NCI-H69 (cell line): ENCODE data around the gene SLC23A1.
A peak's percentile ranks its signal among the peaks of the same experiment; 100 is the strongest.
"Not testable (repeated sequence)": the region's sequence is repeated elsewhere in the genome, so short reads cannot be mapped to it uniquely, and the experiment has no call there.

Experiments
- DNase-seq: peaks from one replicate; lab custom pipeline; 2025; lab: John Stamatoyannopoulos, UW

The SLC23A1 gene

DNA sequence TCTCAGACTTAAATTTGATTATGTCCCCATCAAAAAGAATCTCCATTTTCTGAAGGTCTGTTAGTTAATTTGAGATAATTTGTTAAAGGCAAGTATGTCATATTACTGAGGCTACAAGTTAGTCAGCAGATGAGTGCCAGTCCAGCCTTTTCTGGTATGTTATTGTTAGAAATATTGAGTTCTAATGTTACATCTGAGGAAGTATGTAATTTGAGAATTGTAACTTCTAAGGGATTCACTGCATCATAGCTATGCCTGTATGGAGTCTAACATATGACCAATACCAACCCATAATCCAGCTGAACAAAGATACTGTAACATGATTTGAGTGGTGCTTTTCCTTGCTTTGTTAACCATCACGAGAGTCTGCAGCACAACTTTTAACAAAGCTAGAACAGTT, 13.9 kb downstream of the SLC23A1 start:
- no peak for DNase-seq

DNA sequence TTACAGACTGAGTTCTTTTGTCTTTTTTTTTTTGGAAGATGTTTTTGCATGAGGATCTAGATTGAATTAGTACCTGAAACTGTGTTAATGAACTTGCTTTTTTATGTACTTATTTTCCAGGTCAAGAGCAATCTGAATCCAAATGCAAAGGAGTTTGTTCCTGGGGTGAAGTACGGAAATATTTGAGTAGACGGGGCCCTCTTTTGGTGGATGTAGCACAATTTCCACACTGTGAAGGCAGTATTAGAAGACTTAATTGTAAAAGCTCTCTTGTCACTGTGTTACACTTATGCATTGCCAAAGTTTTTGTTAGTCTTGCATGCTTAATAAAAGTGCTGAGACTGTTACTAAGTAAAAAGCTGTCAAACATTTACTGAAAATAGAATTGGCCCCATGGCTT, 14.5 kb downstream of the SLC23A1 start:
- DNase-seq = no peak

DNA sequence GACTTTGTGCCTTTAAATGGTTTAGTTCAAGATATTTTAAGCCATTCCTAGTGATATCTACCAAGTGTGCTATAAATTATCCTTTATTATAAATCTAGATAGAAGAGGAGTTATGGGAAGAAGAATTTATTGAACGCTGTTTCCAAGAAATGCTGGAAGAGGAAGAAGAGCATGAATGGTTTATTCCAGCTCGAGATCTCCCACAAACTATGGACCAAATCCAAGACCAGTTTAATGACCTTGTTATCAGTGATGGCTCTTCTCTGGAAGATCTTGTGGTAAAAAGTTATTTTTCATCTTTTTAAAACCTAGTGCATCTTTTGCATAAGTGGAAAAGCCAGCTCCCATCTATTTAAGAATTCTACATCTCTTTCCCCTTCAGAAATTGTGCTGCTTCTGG, 18.6 kb downstream of the SLC23A1 start:
- DNase-seq = no peak

DNA sequence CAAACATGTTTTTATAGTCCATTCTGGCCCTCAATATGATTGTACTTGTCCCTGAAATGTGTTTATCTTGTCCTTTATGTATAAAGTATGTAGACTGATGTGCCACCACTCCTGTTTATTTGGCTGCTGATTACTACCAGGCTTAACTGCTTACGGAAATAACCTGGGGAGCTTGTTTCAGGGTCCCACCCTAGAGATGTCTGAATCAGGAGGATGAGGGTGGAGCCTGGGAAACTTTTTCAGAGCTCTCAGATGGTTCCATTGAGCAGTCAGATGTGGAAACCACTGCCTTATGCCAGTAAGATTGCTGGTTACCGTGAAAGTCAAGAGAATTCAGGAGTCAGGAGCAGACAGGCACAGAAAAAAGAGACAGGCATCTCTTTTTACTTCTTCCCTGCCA, 19.2 kb downstream of the SLC23A1 start:
- DNase-seq = no peak

DNA sequence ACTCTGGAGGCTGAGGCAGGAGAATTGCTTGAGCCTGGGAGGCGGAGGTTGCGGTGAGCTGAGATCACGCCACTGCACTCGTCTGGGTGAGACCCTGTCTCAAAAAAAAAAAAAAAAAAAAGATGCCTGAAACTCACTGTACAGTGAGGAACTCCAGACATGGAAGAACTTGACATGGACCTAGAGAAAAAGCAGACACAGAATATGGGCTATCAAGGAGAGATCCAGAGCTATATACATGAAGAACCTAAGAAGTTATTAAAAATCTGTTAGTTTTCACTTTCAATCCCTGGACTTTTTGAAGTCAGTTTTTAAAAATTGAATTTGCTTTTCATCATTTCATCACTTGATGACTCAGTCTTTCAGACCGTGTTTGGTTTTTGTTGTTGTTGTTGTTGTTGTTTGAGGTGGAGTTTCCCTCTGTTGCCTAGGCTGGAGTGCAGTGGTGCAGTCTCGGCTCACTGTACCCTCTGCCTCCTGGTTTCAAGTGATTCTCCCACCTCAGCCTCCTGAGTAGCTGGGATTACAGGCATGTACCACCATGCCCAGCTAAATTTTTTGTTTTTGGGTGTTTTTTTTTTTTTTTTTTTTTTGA, 21.2 kb downstream of the SLC23A1 start:
- no peak for DNase-seq

DNA sequence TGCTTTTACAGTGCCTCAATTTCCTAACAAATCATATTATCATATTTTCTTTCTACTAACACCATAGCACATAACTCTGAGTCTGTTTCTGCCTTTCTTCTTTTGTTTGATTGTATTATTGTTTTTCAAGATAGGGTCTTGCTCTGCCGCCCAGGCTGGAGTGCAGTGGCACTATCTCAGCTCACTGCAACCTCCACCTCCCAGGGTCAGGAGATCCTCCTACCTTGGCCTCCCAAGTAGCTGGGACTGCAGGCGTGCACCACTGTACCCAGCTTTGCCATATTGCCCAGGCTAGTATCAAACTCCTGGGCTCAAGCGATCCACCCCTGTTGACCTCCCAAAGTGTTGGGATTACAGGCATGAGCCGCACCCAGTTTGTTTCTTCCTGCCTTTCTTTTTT, 22.7 kb downstream of the SLC23A1 start:
- DNase-seq = no peak

DNA sequence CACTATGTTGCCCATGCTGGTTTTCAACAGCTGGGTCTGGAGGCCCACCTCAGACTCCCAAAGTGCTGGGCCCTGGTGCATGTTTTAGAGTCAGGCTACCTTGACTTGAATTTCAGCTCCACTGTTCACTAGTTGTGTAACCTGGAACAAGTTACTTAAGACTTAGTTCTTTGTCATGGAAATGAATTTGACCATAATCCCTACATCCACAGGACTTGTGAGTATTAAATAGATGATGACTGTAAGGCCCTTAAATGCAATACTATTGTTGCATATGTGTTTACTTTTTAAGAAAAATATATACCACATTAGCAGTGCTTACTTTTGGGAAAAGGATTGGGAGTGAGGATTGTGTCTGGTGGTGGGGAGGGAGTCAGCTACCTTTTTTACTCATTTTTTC, 25.0 kb downstream of the SLC23A1 start:
- no peak for DNase-seq

DNA sequence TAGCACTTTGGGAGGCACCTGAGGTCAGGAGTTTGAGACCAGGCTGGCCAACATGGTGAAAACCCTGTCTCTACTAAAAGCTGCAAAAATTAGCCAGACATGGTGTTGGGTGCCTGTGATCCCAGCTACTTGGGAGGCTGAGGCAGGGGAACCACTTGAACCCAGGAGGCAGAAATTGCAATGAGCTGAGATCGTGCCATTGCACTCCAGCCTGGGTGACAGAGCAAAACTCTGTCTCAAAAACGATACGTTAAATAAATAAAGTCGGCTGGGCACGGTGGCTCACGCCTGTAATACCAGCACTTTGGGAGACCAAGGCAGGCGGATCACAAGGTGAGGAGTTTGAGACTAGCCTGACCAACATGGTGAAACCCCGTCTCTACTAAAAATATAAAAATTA, 27.2 kb downstream of the SLC23A1 start:
- not testable (repeated sequence) for DNase-seq

DNA sequence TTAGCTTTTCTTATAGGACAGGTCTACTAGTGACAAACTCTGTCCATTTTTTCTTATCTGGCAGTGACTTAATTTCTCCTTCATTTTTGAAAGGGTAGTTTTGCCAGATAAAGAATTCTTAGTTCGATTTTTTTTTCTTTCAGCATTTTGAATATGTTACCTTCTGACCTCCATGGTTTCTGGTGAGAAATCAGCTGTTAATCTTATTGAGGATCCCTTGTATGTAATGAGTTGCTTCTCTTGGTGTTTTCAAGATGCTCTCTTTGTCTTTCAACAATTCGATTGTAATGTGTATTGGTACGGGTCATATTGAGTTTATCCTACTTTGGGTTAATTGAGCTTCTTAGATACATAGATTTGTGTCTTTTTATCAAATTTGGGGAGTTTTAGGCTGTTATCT, 28.9 kb downstream of the SLC23A1 start:
- no peak for DNase-seq

DNA sequence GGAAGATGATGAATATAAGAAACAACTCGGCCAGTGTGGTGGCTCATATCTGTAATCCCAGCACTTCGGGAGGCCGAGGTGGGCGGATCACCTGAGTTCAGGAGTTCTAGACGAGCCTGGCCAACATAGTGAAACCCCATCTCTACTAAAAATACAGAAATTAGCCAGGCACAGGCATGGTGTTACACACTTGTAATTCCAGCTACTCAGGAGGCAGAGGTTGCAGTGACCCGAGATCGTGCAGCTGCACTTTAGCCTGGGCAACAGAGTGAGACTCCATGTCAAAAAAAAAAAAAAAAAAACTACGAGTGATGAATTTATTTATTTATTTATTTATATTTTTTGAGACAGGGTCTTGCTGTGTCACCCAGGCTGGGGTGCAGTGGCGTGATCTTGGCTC, 35.2 kb downstream of the SLC23A1 start:
- DNase-seq = not testable (repeated sequence)

DNA sequence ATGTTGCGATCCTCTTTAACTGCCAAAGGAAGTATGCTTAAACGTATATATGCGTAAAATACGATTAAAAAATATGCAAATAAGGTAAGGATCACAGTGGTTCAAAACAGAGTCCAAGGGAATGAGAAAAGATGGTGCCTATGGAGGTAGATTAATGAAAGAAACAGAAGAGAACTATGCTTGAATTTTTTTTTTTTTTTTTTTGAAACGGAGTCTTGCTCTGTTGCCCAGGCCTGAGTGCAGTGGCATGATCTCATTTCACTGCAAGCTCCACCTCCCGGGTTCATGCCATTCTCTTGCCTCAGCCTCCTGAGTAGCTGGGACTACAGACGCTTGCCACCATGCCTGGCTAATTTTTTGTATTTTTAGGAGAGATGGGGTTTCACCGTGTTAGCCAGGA, 37.7 kb downstream of the SLC23A1 start:
- not testable (repeated sequence) for DNase-seq

DNA sequence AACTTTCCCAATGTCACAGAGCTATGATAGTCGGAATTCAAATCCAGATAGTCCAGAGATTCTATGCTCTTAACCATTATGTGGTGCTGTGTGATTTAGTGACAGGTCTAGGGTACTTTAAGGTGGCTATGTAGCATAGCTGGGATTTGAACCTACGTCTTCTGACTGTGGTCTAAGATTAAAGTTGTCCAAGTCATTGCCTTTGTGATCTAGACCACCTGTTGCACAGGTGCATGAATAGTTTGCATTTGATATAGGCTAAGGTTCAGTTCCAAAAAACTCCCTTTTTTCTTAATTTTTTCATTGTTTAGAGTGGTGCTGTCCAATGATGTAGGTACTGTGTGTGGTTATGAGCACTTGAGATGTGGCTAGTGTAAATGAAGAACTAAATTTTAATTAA, 38.9 kb downstream of the SLC23A1 start:
- DNase-seq = no peak

DNA sequence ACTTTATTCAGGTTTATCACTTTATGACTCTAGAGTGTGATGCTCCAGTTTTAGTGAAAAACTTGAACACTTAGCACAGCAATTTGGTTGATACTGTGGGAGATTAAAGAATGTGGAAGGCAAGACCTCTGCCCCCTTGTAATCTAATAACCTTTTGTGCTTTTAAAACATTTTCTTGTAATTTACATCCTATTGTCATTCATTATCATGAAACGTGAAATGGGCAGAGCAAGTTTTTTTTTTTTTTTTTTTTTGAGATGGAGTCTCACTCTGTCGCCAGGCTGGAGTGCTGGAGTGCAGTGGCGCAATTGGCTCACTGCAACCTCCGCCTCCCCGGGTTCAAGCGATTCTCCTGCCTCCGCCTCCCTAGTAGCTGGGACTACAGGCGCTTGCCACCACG, 39.6 kb downstream of the SLC23A1 start:
- no peak for DNase-seq

DNA sequence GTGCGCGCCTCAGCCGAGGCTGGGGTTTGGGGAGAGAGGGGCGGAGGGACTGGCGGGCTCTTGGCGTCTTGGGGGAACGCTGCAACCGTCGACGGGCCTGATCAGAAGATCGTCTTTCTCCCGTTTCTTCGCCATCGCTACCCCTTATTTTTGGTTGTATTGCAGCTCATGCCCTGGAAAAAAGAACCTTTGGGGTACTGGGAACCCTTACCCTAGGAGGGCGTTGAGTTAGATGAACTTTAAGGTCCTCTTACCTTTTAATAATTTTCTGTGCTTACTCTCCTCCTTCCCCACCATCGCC, 40.7 kb downstream of the SLC23A1 start:
- DNase-seq = no peak

DNA sequence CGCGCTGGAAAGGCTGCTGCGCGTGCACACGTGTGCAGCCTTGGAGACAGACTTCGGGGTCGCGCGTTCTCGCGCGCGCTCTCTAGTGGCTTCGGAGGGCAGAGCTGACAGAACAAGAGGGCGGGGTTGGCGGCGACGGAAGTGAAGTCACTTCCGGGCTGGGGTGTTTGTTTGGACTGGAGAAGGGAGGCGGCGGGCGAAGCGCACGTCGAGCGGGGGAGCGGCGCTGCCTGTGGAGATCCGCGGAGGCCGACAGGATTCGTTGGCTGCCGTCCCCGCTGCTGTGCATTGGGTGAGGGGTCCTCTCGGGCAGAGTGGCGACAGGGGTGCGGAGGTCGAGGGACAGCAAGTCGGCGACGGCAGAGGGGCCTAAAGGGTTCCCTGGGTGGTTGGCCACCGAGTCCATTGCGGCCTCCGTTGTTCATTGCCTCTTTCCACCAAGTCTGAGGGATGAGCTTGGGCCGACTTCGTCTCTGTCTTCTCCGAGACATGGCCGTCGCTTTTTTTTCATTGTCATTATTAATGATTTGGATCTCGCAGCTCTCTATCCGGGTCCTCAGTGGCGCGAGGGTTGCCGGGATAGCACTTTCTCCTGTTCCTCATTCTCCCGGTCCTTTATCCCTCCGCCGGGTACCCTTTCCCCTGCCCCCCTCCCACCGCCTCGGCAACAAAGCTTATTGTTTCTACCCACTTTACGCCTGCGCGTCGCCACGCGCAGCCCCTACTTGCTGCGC, 41.2 kb downstream of the SLC23A1 start, which contains the start of gene PAIP2:
PAIP2 (plus strand) TSS at position 166 of the 734 bp plus-strand sequence. CDS start 21,931 bp downstream, outside the sequence.
- DNase-seq = peak; percentile 99

DNA sequence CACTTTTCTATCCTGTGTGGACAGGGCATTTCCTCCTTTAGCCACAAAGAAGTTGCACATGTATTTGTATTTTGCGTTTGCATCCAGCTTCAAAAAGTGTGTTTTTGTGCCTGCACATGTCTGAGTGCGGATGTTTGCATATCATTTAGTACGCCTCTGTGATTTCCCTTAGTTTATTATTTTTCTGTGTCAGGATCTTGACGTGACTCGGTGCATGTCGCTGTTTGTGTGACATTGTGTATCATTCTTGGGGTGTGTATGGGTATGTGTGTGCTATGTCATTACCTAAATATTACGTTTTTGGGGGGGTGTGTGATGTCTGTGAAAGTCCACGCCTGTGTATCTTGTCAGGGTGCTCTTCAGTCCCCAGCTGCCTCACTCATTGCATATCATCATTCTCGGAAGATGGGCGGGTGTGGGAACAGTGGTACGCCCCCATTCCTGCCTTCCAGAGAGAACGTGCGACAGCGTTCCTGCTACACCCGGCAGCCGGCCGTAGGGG, 41.9 kb downstream of the SLC23A1 start:
- DNase-seq = no peak

DNA sequence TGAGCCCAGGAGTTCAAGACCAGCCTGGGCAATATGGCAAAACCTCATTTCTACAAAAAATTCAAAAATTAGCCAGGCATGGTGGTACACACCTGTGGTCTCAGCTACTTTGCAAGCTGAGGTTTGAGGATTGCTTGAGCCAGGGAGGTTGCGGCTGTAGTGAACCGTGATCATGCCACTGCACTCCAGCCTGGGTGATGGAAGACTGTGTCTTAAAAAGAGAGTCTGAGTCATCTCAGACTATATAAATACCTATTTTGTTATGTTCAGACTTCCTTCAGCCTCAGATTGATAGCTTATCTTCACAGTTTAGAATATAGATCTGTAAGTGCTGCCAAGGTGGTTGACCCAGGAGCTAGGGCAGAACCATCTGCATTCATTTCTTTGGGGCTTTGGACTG, 43.0 kb downstream of the SLC23A1 start:
- DNase-seq = no peak

DNA sequence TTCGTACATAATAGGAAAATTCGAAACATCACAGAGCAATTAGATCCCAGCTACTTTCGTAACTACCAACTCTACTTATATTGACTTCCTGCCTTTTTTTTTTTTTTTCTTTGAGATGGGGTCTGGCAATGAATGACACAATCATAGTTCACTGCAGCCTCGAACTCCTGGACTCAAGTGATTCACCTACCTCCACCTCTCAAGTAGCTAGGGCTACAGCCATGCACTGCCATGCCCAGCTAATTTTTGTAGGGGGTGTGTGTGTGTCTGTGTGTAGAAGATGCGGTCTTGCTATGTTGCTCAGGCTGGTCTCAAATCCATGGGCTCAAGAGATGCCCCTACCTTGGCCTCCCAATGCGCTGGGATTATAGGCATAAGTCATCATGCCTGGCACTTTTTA, 47.3 kb downstream of the SLC23A1 start:
- DNase-seq = no peak
